ENCODE measurements around the gene COL16A1. TPM values are rescaled to one million over a fixed set of nuclear protein-coding genes. Genes with fewer than 3 reads are reported as not detected.

Gene COL16A1
- total RNA-seq, 6 experiments from 2014 or later = 74.1 to 100 (median 87.6) TPM

GRCh38 chr1:31617916-31618746 lies 85.7 kb downstream of the COL16A1 start:
- DNase-seq = no peak
- no peaks in the 10 kb centered on the region for H3K9me3 Mint-ChIP-seq
- TF ChIP-seq CTCF (IDR thresholded peaks at IDR 0.05) = peak; percentile 96
- no peak overlapping the region; the same call in 1 of the 2 replicates for H3K4me3 Mint-ChIP-seq
- no peaks in the 10 kb centered on the region for H3K36me3 Mint-ChIP-seq (ENCODE audit: low read depth)
- H3K27ac Mint-ChIP-seq = no peak overlapping the region
- peaks cover 8% of the 10 kb centered on the region for H3K27me3 Mint-ChIP-seq (ENCODE audit: insufficient read depth)
- peaks cover 6% of the 10 kb centered on the region for H3K4me1 Mint-ChIP-seq (ENCODE audit: low read depth)

- TF ChIP-seq CTCF (IDR thresholded peaks at IDR 0.05) = no peak
- no peak for DNase-seq
- Mint-ChIP-seq H3K9me3 (no peaks in the 10 kb centered on the region), H3K27ac (no peak within 1 kb of the TSS), H3K4me1 (ENCODE audit: low read depth) (peaks cover 6% of the 10 kb centered on the region), H3K4me3 (peak within 1 kb of the TSS; percentile 74), H3K36me3 (ENCODE audit: low read depth) (no peaks in the 10 kb centered on the region), H3K27me3 (ENCODE audit: insufficient read depth) (peaks cover 8% of the 10 kb centered on the region)
These were observed 86.5 kb downstream of the COL16A1 start, which contains the start of gene HCRTR1 for GRCh38 chr1:31617218-31617915. TSS of gene HCRTR1 (plus strand) at chr1:31617689. CDS start at chr1:31619193, 1,504 bp downstream.

- no peak for DNase-seq
- Mint-ChIP-seq H3K9me3 (no peaks in the 10 kb centered on the region), H3K27me3 (ENCODE audit: insufficient read depth) (peaks cover 8% of the 10 kb centered on the region), H3K27ac (no peak overlapping the region), H3K4me3 (no peak overlapping the region), H3K36me3 (ENCODE audit: low read depth) (no peaks in the 10 kb centered on the region), H3K4me1 (ENCODE audit: low read depth) (peaks cover 6% of the 10 kb centered on the region)
- no peak for TF ChIP-seq CTCF (IDR thresholded peaks at IDR 0.05)
These were observed 87.9 kb downstream of the COL16A1 start for GRCh38 chr1:31615939-31616338.

GRCh38 chr1:31615414-31615813 lies 88.4 kb downstream of the COL16A1 start:
- Mint-ChIP-seq H3K4me3 (no peak overlapping the region), H3K36me3 (ENCODE audit: low read depth) (no peaks in the 10 kb centered on the region)
- no peak for DNase-seq

More at GRCh38 chr1:31615414-31615813, 88.4 kb downstream of the COL16A1 start:
- Mint-ChIP-seq H3K9me3 (no peaks in the 10 kb centered on the region), H3K4me1 (ENCODE audit: low read depth) (peaks cover 6% of the 10 kb centered on the region), H3K27ac (no peak overlapping the region), H3K27me3 (ENCODE audit: insufficient read depth) (peaks cover 8% of the 10 kb centered on the region)
- no peak for TF ChIP-seq CTCF (IDR thresholded peaks at IDR 0.05)
